HT-29 (cell line): ENCODE results near the gene LRCH1. TPM values are rescaled to one million over a fixed set of nuclear protein-coding genes. Genes with fewer than 3 reads are reported as not detected.
"Not testable (repeated sequence)": the region's sequence is repeated elsewhere in the genome, so short reads cannot be mapped to it uniquely, and the experiment has no call there.

Source experiments
- DNase-seq: peaks from one replicate; pipeline ENCODE4 v3.0.0-alpha.2; 2015; ENCODE audit warnings: low spot score
- total RNA-seq: library from RNA; depleted of rRNA; stranded (reverse); fragments of >200 nt; shearing (Covaris generic); gene quantifications from 2 replicates; pipeline ENCODE4 v1.2.3, GENCODE V29; 2014

LRCH1 gene
- total RNA-seq, 1 experiment from 2014 or later: 13.5 TPM

DNA sequence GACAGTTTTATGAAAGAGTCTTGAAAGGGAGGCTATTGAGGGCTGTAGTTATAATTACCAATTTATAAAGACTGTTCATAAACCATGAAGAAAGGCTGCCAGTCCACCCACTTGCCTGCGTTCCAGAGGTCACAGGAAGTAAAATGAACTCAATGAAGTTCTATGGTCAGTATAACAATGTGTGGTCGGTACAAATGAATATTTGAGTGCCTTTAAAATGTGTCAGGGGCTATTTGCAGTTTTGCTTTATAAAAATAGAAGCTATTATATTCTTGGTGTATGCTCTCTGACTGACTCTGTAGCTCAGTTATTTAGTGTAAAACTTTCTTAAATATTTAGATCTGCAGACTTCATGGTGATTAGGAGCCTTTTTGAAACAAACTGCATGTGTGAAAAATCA lies 197.0 kb downstream of the LRCH1 start:
- no peak for DNase-seq

DNA sequence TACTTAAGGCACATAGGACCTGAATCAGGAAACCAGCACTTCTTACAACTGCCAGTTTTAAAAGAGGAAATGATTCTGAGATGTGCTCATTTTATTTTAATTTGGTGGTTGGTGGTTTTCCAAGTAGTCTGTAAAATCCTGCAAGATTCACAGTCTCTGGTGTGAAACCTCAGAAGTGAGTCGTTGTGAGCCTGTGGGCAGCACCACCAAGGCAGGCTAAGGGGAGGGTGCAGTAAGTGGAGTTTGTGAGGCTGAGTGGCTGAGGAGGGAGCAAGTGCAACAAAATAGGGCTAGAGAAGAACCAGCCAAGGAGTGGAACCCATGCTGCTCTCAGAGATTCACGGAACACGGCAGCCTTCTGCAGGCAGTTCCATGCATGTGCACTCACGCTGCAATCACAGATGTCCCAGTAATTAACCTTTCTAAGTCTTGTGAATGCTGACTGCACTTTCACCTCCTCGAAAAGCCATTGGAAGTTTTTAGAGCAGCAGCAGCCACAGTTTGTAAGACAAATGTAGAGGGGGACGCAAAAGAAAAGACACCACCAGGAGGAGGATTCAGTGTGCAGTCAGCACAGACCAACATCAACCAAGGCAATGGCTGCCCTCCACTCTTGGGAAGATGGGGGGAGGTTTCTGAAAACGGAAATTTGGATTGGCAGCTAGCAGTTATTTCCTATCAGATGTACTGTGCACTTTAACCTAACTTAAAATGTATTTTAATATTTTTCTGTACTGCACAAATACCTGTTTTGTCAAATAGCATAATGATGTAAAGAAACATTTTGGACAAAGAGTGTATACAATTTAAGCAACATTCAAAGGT lies 199.1 kb downstream of the LRCH1 start:
- no peak for DNase-seq

DNA sequence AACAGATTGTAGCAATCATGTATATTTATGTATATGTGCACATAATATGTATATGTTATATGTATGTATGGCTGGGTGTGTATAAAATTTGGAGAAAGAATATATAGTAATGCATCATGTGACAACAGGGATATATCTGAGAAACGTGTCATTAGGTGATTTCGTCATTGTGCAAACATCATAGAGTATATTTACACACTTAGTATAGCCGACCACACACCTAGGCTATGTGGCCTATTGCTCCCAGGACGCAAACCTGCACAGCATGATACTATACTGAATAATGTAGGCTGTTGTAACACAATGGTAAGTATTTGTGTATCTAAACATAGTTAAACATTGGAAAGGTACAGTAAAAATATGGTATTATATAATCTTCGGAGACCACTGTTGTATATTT lies 200.2 kb downstream of the LRCH1 start:
- peak; percentile 19 for DNase-seq

DNA sequence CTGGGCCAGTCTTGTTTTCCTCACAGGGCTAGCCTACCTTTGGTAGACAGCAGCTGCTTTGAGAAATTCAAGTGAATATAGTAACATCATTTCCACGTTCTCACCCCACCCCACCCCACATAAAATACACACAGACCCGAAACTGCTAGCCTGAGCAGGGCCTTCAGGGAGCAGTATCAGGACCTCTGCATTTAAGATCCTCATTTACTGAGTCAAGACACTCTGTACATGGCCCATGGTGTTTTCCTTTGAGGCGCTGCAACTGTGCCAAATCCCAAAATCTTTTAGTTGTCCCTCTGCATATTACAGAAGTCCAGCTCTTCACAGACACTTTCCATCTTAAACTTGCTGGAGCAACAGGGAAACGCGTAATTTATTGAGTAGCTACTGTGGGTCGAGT lies 200.9 kb downstream of the LRCH1 start:
- DNase-seq: no peak

DNA sequence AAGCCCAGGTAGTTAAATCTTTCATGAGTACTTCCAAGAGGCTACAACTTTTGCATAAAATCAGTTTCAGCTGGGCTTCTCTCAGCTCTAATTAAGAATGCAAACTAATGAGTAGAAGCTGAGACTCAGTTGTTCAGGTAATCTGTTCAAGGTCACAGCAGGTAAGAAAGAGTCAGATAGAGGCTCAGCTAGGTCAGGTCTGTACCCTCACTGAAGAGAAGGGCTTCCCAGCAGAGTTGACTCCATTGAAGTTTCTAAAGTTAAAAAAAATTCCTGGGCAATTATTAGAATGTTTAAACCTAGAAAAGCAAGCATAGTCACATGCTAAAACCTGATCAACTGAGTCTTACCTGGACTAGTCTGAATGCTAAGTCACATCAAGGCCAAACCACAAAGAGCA lies 201.8 kb downstream of the LRCH1 start:
- no peak for DNase-seq

DNA sequence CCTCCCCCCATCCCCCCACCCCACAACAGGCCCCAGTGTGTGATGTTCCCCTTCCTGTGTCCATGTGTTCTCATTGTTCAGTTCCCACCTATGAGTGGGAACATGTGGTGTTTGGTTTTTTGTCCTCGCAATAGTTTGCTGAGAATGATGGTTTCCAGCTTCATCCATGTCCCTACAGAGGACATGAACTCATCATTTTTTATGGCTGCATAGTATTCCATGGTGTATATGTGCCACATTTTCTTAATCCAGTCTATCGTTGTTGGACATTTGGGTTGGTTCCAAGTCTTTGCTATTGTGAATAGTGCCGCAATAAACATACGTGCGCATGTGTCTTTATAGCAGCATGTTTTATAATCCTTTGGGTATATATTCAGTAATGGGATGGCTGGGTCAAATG lies 202.5 kb downstream of the LRCH1 start:
- DNase-seq: not testable (repeated sequence)

DNA sequence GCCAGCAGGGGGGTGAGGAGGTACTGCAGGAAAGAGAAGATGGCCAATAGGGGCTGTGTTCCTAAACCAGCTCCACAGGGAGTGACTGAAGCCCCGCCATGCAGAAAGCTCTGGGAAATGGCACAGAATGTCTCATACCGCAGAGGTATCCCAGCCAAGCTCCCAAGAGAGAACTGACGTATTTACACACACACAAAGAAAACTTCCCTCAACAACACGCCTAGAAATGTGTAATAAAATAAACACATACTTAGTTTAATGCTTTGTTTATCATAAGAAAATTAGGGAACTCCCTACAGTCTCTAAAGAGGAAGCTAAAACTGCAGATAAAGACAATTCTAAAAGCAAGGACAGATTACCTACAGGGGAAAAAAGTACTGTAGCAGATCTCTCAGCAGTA lies 204.0 kb downstream of the LRCH1 start:
- DNase-seq: no peak

DNA sequence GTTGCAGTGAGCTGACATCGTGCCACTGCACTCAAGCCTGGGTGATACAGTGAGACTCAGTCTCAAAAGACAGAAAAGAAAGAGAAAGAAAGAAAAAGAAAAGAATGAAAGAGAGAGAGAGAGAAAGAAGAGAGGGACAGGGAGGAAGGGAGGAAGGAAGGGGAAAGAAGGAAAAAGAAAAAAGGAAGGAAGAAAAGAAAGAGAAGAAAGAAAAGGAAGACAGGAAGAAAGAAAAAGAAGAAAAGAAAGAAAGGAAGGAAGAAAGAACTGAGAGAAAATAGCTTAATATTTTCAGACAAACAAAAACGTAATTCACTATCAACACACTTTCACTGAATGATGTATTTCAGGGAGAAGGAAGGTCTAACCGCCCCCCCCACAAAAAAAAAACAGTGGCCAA lies 204.7 kb downstream of the LRCH1 start:
- DNase-seq: no peak

DNA sequence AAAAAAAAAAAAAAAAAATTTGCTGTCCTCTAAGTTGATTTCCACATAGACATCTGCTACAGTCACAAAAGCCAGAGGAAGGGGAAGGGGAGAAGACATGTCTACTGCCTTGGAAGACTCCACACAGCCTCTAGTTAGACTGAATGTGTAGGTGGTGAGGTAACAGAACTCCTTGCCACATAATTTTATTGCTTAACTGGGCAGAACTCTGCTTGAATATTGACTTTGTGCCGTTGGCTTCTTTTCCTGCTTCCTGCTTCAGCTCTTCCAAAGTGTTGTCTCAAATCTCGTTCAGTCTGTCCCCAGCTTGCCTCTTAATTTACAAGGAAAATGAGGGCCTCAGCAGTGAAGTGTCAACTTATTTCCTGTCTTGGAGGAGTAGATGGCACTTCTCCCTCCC lies 206.9 kb downstream of the LRCH1 start:
- peak; percentile 68 for DNase-seq

DNA sequence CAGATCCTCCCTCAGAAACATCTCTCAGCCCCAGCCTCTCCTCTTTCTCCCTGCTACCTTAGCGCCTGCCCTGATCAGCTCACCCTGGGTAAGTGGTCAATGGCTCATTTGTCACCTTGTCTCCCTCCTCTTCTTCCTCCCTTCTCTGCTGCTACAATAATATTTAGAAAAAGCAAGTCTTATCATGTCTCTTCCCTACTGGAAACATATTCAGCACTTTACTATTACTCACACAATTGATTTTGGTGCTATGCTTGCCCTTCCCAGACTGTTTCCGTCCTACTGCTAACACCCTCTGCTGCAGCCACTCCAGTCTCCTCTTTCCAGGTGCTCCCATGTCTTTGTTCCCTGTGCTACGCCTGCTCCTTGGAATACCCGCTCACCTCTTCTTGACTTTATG lies 208.2 kb downstream of the LRCH1 start:
- DNase-seq: no peak

DNA sequence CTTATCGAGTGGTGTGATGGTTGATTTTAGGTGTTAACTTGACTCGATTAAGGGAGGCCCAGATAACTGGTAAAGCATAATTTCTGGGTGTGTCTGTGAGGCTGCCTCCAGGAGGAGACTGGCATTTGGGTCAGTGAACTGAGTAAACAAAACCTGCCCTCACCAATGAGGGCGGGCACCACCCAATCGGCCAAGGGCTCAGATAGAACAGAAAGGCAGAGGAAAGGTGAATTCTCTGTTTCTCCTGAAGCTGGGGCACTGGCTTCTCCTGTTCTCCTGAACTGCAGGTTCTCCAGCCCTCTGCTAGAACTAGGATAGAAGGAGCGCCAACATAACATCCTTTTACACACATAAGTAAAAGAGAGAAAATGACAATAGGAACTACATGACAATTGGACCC lies 208.9 kb downstream of the LRCH1 start:
- DNase-seq: peak; percentile 28

DNA sequence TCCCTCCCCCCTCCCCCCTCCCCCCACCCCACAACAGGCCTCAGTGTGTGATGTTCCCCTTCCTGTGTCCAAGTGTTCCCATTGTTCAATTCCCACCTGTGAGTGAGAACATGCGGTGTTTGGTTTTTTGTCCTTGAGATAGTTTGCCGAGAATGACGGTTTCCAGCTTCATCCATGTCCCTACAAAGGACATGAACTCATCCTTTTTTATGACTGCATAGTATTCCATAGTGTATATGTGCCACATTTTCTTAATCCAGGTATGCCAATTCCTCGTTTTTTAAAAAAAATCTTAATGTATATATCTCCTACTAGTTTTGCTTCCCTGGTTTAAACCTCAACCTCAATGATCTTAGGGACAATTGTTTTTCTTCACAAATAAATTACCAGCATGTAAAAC lies 217.0 kb downstream of the LRCH1 start:
- not testable (repeated sequence) for DNase-seq

DNA sequence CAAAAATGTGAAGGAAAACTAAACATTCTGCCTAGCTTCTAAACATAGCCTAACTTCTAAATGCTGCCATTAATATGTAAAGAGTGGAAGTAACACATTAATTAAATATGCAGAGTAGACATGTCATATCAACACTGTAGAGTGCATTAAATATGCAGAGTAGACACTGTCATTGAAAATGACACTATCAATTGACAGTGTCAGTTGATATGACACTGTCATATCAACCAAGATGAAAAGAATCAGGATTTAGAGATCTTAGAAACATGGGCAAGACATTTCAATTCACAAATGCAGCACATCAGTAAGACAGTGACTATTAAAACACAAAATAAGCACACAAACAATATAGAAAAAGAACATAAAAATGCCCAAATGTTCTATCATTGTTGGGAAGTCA lies 218.7 kb downstream of the LRCH1 start:
- no peak for DNase-seq

DNA sequence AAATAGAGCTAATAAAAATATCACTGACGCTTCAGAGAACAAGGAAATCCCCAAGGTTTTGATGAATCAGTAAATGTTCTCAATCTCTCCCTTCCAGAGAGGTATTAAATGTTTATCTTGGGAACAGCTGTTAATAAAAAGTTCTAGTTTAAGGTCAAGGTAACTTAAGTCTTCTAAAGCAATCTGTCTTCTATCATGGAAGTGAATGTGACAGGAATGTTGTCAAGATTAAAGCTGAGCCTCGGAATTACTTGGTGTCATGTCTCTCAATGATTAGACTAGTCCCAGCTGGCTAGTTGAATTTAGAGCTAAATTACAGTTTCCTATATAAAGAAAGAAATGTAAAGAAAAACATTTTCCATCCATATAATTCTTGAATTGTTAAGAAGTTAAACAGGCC lies 220.6 kb downstream of the LRCH1 start:
- no peak for DNase-seq

DNA sequence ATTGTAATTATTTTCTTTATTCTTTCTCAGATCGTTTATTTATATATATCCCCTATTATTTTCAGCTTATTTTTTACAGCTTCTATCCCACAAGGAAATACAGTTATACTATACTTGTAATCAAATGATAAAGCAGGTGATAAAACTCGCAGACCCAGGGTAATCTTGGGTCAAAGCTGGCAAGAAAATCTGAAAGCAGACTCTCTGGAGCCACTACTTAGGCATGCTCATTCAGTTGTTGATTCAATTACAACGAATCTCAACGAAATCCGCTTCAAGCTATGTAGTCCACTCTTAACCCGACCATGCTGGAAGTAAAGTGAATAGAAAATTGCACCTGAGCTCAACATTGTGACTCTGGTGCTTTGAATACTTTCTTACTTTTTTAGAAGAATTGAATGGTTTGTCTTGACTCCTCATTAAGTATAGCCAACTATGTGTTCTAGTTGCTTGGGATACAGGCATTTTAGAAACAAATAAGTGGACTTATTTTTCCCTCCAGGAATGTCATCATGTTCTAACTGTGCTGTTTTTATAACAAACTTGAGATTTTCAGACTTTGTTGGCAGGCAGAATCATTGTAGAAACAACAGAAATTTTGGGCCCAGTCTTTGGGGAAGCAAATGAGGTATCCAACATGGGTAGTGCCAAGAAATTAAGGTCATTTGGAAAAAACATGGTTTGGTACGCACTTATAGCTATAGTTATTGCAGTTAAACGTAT lies 222.6 kb downstream of the LRCH1 start:
- DNase-seq: no peak

DNA sequence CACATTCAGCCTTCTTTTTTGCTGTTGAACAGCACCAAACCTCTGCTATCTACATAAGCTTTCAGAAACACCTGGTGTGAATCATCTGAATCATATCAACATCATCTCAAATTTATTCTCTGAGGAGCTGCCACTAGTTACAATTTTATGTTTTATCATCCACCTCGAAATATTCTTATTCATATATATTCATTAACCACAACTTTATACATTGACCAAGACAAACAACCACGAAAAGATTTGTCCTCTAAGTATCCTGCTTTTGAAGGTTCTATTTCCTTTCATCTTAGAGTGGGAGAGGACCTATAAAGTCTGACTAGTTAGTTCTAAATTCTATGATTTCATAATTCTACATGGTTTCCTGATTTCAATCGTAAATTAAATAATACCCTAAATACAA lies 225.1 kb downstream of the LRCH1 start:
- DNase-seq: no peak

DNA sequence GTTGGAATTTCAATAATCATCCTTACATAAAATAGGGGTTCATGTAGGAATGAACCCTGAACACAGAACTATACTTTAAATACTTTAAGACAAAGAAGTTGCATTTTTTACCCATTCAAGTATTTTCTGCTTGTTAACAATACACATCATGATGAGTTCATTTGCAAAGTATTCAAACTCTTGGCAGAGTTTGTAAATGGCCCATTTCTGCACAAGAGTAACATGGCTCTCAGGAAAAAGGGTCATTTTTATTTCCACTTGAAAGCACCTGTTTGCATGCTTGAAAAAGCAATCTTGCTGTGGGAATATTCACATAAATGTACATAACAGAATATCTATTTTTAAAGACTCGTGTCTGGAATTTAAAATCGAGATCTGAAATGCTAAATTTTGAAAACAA lies 225.9 kb downstream of the LRCH1 start:
- no peak for DNase-seq

DNA sequence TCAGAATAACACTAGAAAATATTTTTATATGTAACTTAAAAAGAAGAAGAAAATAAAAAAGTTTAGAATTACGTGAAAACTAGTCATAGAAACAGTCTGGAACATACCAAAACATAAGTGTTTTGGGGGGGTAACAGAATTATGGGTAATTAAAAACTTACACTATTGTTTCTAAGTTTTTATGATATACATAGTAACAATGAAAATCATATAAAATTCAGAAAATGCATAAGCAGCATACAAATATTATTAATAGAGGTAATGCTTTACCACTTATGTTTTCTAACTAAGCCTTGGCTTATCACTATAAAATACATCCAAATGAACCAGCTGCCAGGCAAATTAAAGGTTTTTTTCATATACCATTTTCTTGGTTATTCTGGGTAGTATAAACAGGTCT lies 229.1 kb downstream of the LRCH1 start:
- DNase-seq: no peak

DNA sequence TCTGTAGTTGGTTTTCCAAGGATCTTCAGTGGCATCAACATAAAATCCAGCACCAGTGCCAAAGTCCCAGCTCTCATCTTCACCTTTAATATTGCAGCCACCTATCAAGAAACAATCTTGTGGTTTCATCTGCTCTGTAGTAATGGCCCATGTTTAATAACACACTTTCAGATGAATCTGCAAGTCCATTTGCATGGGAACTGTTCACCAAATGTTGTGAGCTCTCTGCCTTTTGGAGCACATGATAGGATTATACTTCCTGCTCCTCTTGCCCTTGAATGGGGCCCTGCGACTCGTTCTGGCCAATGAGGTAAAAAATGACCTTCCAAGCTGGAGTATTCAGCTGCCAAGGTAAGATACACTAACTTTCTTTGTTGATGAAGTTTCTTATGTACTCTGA lies 229.7 kb downstream of the LRCH1 start:
- DNase-seq: no peak

DNA sequence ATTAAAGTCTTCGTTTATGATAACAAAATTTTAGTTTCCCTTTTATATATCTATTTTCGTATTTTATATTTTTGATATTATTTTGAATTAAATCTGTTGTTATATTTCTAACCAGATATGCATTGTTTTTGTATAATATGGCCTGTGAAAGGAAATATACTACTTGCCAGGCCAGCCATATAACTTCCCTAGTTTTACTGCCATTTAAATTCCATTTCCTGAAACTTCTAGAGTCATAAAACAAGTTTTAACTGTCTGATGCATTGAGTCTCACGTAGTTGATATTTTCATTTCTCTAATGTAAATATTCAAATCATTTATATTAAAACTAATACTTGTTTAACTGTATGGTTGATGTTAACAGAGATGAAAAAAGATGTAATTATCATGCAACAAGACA lies 230.5 kb downstream of the LRCH1 start:
- DNase-seq: no peak

DNA sequence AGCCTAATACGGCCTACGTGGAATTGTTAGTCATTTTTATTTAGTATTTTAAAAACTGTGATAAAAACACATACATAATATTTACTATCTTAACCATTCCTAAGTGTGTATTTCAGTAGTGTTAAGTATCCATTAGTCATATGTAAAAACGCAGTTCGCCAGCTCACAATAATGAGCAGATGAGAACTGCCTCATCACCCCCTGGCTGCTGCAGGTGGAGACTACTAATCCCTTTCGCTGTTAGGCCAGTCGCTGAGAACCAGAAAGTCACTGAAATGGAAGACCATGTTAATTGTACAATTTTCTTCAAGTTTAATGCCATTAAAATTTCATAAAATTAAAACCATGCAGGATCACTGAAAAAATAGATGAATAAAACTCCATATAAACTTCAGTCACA lies 242.4 kb downstream of the LRCH1 start:
- DNase-seq: no peak

DNA sequence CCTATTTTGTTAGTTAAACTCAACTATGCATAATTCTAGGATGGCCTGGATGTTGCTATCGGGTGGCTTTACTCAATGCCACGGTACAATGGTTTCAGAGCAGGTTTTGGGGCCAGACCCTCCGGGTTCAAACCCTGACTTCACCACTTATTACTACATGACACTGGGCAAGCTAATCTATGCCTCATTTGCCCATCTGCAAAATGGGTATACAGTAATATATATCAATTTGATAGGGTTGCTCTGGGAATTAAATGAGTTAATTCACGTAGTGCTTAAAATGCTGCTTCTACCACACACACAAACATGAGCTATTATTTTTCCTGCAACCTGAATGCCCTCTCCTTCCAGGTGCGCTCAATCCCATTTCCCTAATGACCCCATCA lies 243.2 kb downstream of the LRCH1 start:
- DNase-seq: peak; percentile 15
